Heart left ventricle (tissue), 16 donors: Measurements from ENCODE around the gene SAC3D1. TPM values are rescaled to one million over a fixed set of nuclear protein-coding genes. Genes with fewer than 3 reads are reported as not detected.

Experiments
- ATAC-seq, 4 donors: fragments of 200-7000 bp; cut with Tn5 transposase; one replicate each; pipeline ENCODE4 v1.9.1; 2020 to 2022; ENCODE audit warnings: moderate library complexity in 4 of 4, mild to moderate bottlenecking in 3 of 4, moderate number of reproducible peaks in 1 of 4
- DNase-seq, 5 donors: peaks; one replicate each; pipeline ENCODE4 v3.0.0-alpha.2; 2020
- H3K27ac ChIP-seq, 12 donors: fragments of 200-600 bp; sonication (generic) in 4 of 12; one replicate each; pipeline versions ENCODE4 v1.5.0 to v1.8.0; 2016 to 2022; ENCODE audit warnings: mild to moderate bottlenecking in 2 of 12
- H3K27me3 ChIP-seq, 9 donors: fragments of 200-600 bp; sonication (generic) in 2 of 9; one replicate each; pipeline versions ENCODE4 v1.5.1 to v1.8.0; 2016 to 2022; ENCODE audit warnings: mild to moderate bottlenecking in 3 of 9
- H3K36me3 ChIP-seq, 9 donors: fragments of 200-600 bp; sonication (generic) in 2 of 9; one replicate each; pipeline versions ENCODE4 v1.5.0 to v1.8.0; 2018 to 2022; ENCODE audit warnings: mild to moderate bottlenecking in 2 of 9
- H3K4me1 ChIP-seq, 12 donors: fragments of 200-600 bp; sonication (generic) in 4 of 12; one replicate each; pipeline versions ENCODE4 v1.5.0 to v1.8.0; 2016 to 2022; ENCODE audit warnings: mild to moderate bottlenecking in 3 of 12
- H3K4me3 ChIP-seq, 12 donors: fragments of 200-600 bp; sonication (generic) in 4 of 12; one replicate each; pipeline versions ENCODE4 v1.5.0 to v1.8.0; 2017 to 2022; ENCODE audit warnings: mild to moderate bottlenecking in 9 of 12, moderate library complexity in 4 of 12
- H3K9me3 ChIP-seq, 12 donors: fragments of 200-600 bp; sonication (generic) in 4 of 12; one replicate each; pipeline versions ENCODE4 v1.5.0 to v1.8.0; 2016 to 2022; ENCODE audit warnings: mild to moderate bottlenecking in 1 of 12
- CTCF ChIP-seq, 12 donors: fragments of 200-600 bp; sonication (generic) in 4 of 12; IDR thresholded peaks; one replicate each; pipeline versions ENCODE4 v1.5.0 to v1.8.0; 2018 to 2022; ENCODE audit warnings: antibody characterized with exemption in 12 of 12, mild to moderate bottlenecking in 5 of 12
- POLR2A ChIP-seq, 2 donors: fragments of 450-650 bp; IDR thresholded peaks; one replicate each; pipeline ENCODE4 v1.6.1; 2017; ENCODE audit warnings: antibody characterized with exemption in 2 of 2, mild to moderate bottlenecking in 2 of 2, moderate library complexity in 2 of 2
- WGBS, 4 donors: extraction: QIAGEN DNeasy Blood & Tissue Kit in 2 of 4; methylation state at CpG; one replicate each; pipeline versions ENCODE4 v1.1.5 to v1.1.7; 2013 to 2018; 5-methylcytosine and 5-hydroxymethylcytosine counted together
- intact Hi-C, 10 donors: fragments of 100-400 bp; cut with DNase I; formaldehyde crosslinking; loops; one replicate each; pipeline versions ENCODE4 v1.11.1 to v1.14.2; 2022
- long read RNA-seq, 3 donors: library from polyadenylated mRNA; unstranded; transcript quantifications; one replicate each; pipeline ENCODE4 v2.0.0, GENCODE V29; 2020 to 2021
- polyA plus RNA-seq, 2 donors: library from polyadenylated mRNA; stranded (reverse); fragments of 200-250 nt; gene quantifications; one replicate each; pipeline ENCODE4 v1.2.3, GENCODE V29; 2013
- total RNA-seq, 9 donors: library from RNA; depleted of rRNA in 2 of 9; stranded (reverse); fragments of >200 nt in 2 of 9; fragmentation: NEBNext Ultra II Directional in 3 of 9; extraction: Animal tissue kit (Norgen Biotek cat#: 25700) in 3 of 9; gene quantifications; one replicate each; pipeline versions ENCODE4 v1.1.0 to v1.2.4, GENCODE V29; 2016 to 2023
- donor health status: ischemic (EF 13 %, LVEDD 7.1; RV severe dilation, severe dysfunction).
- donor health status: healthy with polysubstance abuse.
- donor health status: DM: no; HTN: yes; CAD: no.
- donor health status: DM: no; HTN: no; CAD: no.
- donor health status: ischemic (EF 25% LVEDD 6.9; RV normal size, moderate dysfunction).
- donor health status: ischemic (EF 25% LVEDD 5.7; RV mildly dilated, moderate dysfunction).
- donor health status: healthy.
- donor health status: DM: yes; HTN: yes; CAD: no.
- donor health status: ischemic (EF 35%, LVEDD 5.7; RV mildly dilated, moderate dysfunction).
- donor health status: nonischemic (EF 11% LVEDD 7.7; RV severe dilation, severe dysfunction).
- donor health status: DM: yes; HTN: yes; CAD: no.
- donor health status: PGD.
- donor health status: ischemic (EF 29% LVEDD 5.4; RV normal size, mild dysfunction).
- donor health status: nonischemic (EF 23%, LVEDD 6.1; RV moderate dilation, normal function).

Gene SAC3D1
- 1 to 10 TPM; 4.3 to 9.1 (median 6.2) TPM for total RNA-seq
- polyA plus RNA-seq = 10 to 100 TPM in 1 of 2 donors, 1 to 10 TPM in 1; 4.8 to 14.6 TPM
- long read RNA-seq, donor 1, transcript SAC3D1-201 (2 exons, 1,566 nt) = major isoform, 10 of 14 reads
- long read RNA-seq, donor 1, partial matches to known transcripts = 0 of 14 reads
- long read RNA-seq, donor 1, other reads (novel, unspliced or antisense) = 1 of 14 reads
- long read RNA-seq, donor 2 = 0 reads
- long read RNA-seq, donor 3, transcript SAC3D1-201 (2 exons, 1,566 nt) = major isoform, 13 of 18 reads
- long read RNA-seq, donor 3, partial matches to known transcripts = 0 of 18 reads
- long read RNA-seq, donor 3, other reads (novel, unspliced or antisense) = 1 of 18 reads

DNA sequence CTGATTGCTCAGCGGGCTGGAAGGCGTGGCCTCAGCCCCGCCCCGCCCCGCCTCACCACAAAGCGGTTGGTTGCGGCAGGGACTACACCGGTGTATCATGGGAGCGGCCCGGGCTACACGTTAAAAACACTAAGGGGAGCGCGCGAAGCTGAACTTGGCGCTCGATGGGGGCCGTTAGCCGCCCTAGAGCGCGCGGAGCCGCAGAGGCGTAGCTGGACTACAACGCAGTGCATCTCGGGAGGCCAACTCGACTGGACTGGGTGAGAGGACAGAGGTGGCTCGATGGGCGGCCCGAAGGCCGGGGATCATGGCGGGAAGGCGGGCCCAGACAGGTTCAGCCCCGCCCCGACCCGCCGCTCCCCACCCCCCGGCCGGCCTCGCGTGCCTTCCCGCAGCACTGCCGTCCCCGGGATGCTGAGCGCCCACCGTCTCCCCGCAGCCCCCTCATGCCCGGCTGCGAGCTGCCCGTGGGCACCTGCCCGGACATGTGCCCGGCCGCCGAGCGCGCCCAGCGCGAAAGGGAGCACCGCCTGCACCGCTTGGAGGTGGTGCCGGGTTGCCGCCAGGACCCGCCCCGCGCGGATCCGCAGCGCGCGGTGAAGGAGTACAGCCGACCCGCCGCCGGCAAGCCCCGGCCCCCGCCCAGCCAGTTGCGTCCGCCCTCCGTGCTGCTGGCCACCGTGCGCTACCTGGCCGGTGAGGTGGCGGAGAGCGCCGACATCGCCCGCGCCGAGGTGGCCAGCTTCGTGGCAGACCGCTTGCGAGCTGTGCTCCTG, at the start of gene SAC3D1:
SAC3D1 (plus strand) TSS at position 364 of the 776 bp plus-strand sequence; CDS start at position 447, 83 bp downstream.
- Histone ChIP-seq H3K27me3 (no peaks in the 10 kb centered on the region), H3K27ac (peak within 1 kb of the TSS; percentile 86 to 98 (median 94)), H3K4me1 (peaks cover 0 to 37% (median 16%) of the 10 kb centered on the region in 12 donors), H3K9me3 (no peaks in the 10 kb centered on the region), H3K36me3 (peaks cover 0 to 43% (median 32%) of the 10 kb centered on the region in 9 donors), H3K4me3 (peak within 1 kb of the TSS; percentile 63 to 92 (median 78))
- ATAC-seq (peak; percentile 91 to 97 (median 96)), DNase-seq (peak; percentile 89 to 94 (median 93))
- TF ChIP-seq POLR2A (IDR thresholded peaks at IDR 0.05) (peak in 1 of 2 donors; percentile 55), CTCF (IDR thresholded peaks at IDR 0.05) (no peak)
- 0 to 1% (median 1%) methylated on average over 20 to 91 of the region's 91 CpGs for WGBS, 4 donors
- intact Hi-C loops = loop anchor here in 6 of 10 donors (1.0 to 5.0 kb wide), 5 partner anchors 14 to 70 kb away; partner anchors contain the start of genes CDCA5 (in 5 of the 6), ZFPL1 (in 5 of the 6), SNX15 (in 1 of the 6) and TM7SF2 (in 1 of the 6)

DNA sequence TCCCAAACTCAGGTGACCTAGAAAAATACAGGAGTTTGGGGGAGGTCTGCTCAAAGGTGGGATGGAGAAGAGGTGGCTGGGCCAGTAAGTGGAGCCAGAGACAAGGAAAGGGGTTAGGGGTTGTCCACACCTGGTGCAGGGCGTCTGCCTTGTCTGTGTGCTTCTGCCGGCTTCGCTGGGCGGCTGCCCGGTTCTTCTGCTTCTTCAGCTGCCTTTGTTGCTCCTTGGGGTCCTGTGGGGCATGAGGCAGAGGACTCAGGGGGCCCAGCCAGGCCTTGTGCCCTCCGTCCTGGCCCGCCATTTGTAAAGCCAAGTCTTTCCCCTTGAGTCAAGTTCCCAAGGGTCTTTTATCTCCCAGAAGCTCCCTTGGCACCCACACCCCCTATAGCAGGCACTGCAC, 46.7 kb upstream of the SAC3D1 start:
- peaks cover 0 to 32% (median 0%) of the 10 kb centered on the region in 9 donors for H3K36me3 ChIP-seq
- no peaks in the 10 kb centered on the region for H3K27me3 ChIP-seq
- H3K4me3 ChIP-seq = peak overlapping the region in 1 of 12 donors; percentile 68
- TF ChIP-seq POLR2A (IDR thresholded peaks at IDR 0.05) (no peak), CTCF (IDR thresholded peaks at IDR 0.05) (no peak)
- no peaks in the 10 kb centered on the region for H3K9me3 ChIP-seq
- DNase-seq = no peak
- ATAC-seq = no peak
- intact Hi-C loops = loop anchor here in 2 of 10 donors (10.0 kb wide), 2 partner anchors 70 to 150 kb away; partner anchors contain the start of genes CDC42BPG (in 1 of the 2) and PPP2R5B (in 1 of the 2)
- H3K27ac ChIP-seq = no peak overlapping the region
- 88 to 93% (median 92%) methylated on average over 7 of the region's 7 CpGs for WGBS, 4 donors
- H3K4me1 ChIP-seq = peaks cover 0 to 94% (median 29%) of the 10 kb centered on the region in 12 donors

DNA sequence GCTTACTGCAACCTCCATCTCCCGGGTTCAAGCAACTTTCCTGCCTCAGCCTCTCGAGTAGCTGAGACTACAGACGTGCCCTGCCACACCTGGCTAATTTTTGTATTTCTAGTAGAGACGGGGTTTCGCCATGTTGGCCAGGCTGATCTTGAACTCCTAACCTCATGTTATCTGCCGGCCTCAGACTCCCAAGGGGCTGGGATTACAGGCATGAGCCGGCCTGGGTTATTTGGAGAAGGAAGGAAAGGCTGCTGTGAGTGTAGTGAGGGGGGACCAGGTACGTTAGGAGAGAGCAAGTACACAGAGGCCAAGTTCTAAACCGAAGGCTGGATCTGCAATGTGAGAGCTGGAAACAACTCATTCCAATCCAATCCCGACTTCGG, 44.7 kb upstream of the SAC3D1 start:
- Histone ChIP-seq H3K4me1 (peaks cover 0 to 74% (median 13%) of the 10 kb centered on the region in 12 donors), H3K36me3 (peaks cover 0 to 30% (median 0%) of the 10 kb centered on the region in 9 donors), H3K4me3 (peak overlapping the region in 11 of 12 donors; percentile 15 to 68 (median 51)), H3K9me3 (no peaks in the 10 kb centered on the region), H3K27ac (peak overlapping the region in 11 of 12 donors; percentile 61 to 83 (median 73)), H3K27me3 (no peaks in the 10 kb centered on the region)
- ATAC-seq (peak in 2 of 4 donors; percentile 29 to 30), DNase-seq (no peak)
- intact Hi-C loops = loop anchor here in 8 of 10 donors (2.0 to 10.0 kb wide), 7 partner anchors 39 to 152 kb away; partner anchors contain the start of genes PPP2R5B (in 2 of the 8), ATG2A (in 1 of the 8) and CDC42BPG (in 1 of the 8)
- TF ChIP-seq POLR2A (IDR thresholded peaks at IDR 0.05) = no peak
- no peak for TF ChIP-seq CTCF (IDR thresholded peaks at IDR 0.05)
- 38 to 49% (median 41%) methylated on average over 11 of the region's 11 CpGs for WGBS, 4 donors
